Tibial nerve (tissue), 4 donors: ENCODE data around the gene SH3RF2. TPM values are rescaled to one million over a fixed set of nuclear protein-coding genes. Genes with fewer than 3 reads are reported as not detected.

ENCODE experiments used
- DNase-seq, 2 donors: peaks; one replicate each; pipeline ENCODE4 v3.0.0-alpha.2; 2019; ENCODE audit warnings: low spot score in 2 of 2
- H3K27ac ChIP-seq, 4 donors: fragments of 200-600 bp; sonication (generic) in 3 of 4; one replicate each; pipeline ENCODE4 v1.5.1; 2017 to 2019; ENCODE audit warnings: mild to moderate bottlenecking in 1 of 4
- H3K27me3 ChIP-seq, 2 donors: fragments of 200-600 bp; sonication (generic) in 1 of 2; one replicate each; pipeline versions ENCODE4 v1.5.1 to v1.6.0; 2017 to 2019
- H3K36me3 ChIP-seq, 3 donors: fragments of 200-600 bp; sonication (generic); one replicate each; pipeline ENCODE4 v1.5.1; 2018 to 2019
- H3K4me1 ChIP-seq, 4 donors: fragments of 200-600 bp; sonication (generic) in 3 of 4; one replicate each; pipeline ENCODE4 v1.5.1; 2017 to 2019
- H3K4me3 ChIP-seq, 4 donors: fragments of 200-600 bp; sonication (generic) in 3 of 4; one replicate each; pipeline ENCODE4 v1.5.1; 2017 to 2019; ENCODE audit warnings: mild to moderate bottlenecking in 1 of 4, moderate library complexity in 1 of 4
- H3K9me3 ChIP-seq, 4 donors: fragments of 200-600 bp; sonication (generic) in 3 of 4; one replicate each; pipeline ENCODE4 v1.5.1; 2017 to 2019
- EP300 ChIP-seq, 2 donors: sonication (generic); formaldehyde crosslinking; IDR thresholded peaks; one replicate each; pipeline ENCODE4 v1.6.1; 2017; ENCODE audit warnings: antibody characterized with exemption in 2 of 2, mild to moderate bottlenecking in 1 of 2
- POLR2A ChIP-seq, 2 donors: fragments of 450-650 bp; IDR thresholded peaks; one replicate each; pipeline ENCODE4 v1.6.1; 2017; ENCODE audit warnings: antibody characterized with exemption in 2 of 2, mild to moderate bottlenecking in 2 of 2, moderate library complexity in 2 of 2
- WGBS, 2 donors: methylation state at CpG; one replicate each; pipeline ENCODE4 v1.1.5; 2018; 5-methylcytosine and 5-hydroxymethylcytosine counted together
- total RNA-seq, 4 donors: library from RNA; depleted of rRNA; stranded (reverse); fragments of >200 nt; gene quantifications; one replicate each; pipeline ENCODE4 v1.1.0, GENCODE V29; 2016
- TF ChIP-seq, protein P1 (sequence below), 5 experiments: fragments of 200-600 bp in 3 of 5; fragments of 450-650 bp in 2 of 5; sonication (generic) in 3 of 5; IDR thresholded peaks; one replicate each; pipeline ENCODE4 v1.5.1; 2016 to 2019; ENCODE audit warnings: antibody characterized with exemption in 5 of 5, mild to moderate bottlenecking in 3 of 5, moderate library complexity in 2 of 5

The SH3RF2 gene
- total RNA-seq, 4 donors from 2014 or later: 1.0 to 5.1 (median 2.0) TPM

DNA sequence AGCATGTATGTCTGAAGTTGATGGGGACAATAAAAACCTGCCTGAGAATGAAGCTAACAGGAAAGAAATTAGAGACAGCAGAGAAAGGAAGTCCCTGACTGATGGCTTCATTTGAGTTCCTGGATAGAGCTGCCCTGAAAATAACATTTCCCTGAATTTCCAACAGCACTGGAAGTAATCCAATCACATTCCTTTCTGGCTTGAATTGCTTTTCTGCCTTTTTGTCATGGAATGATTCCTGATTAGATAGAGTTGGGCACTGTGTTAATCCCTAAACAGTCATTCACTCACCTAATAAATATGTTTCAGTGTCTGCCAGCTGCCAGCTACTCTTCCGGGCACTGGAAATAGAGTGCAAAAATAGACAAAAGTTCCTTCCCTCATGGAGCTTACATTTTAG is 30.0 kb upstream of the SH3RF2 start:
- H3K4me1 ChIP-seq: no peaks in the 10 kb centered on the region
- no peak overlapping the region for H3K27ac ChIP-seq
- 63 to 91% methylated on average over 1 of the region's 1 CpG for whole genome bisulfite sequencing, 2 donors
- no peak overlapping the region for H3K4me3 ChIP-seq
- H3K27me3 ChIP-seq: no peaks in the 10 kb centered on the region
- no peaks in the 10 kb centered on the region for H3K36me3 ChIP-seq
- no peak for DNase-seq
- TF ChIP-seq, protein P1, sequence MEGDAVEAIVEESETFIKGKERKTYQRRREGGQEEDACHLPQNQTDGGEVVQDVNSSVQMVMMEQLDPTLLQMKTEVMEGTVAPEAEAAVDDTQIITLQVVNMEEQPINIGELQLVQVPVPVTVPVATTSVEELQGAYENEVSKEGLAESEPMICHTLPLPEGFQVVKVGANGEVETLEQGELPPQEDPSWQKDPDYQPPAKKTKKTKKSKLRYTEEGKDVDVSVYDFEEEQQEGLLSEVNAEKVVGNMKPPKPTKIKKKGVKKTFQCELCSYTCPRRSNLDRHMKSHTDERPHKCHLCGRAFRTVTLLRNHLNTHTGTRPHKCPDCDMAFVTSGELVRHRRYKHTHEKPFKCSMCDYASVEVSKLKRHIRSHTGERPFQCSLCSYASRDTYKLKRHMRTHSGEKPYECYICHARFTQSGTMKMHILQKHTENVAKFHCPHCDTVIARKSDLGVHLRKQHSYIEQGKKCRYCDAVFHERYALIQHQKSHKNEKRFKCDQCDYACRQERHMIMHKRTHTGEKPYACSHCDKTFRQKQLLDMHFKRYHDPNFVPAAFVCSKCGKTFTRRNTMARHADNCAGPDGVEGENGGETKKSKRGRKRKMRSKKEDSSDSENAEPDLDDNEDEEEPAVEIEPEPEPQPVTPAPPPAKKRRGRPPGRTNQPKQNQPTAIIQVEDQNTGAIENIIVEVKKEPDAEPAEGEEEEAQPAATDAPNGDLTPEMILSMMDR (IDR thresholded peaks at IDR 0.05): no peak
- TF ChIP-seq EP300 (IDR thresholded peaks at IDR 0.05): no peak
- TF ChIP-seq POLR2A (IDR thresholded peaks at IDR 0.05): no peak
- H3K9me3 ChIP-seq: no peaks in the 10 kb centered on the region

DNA sequence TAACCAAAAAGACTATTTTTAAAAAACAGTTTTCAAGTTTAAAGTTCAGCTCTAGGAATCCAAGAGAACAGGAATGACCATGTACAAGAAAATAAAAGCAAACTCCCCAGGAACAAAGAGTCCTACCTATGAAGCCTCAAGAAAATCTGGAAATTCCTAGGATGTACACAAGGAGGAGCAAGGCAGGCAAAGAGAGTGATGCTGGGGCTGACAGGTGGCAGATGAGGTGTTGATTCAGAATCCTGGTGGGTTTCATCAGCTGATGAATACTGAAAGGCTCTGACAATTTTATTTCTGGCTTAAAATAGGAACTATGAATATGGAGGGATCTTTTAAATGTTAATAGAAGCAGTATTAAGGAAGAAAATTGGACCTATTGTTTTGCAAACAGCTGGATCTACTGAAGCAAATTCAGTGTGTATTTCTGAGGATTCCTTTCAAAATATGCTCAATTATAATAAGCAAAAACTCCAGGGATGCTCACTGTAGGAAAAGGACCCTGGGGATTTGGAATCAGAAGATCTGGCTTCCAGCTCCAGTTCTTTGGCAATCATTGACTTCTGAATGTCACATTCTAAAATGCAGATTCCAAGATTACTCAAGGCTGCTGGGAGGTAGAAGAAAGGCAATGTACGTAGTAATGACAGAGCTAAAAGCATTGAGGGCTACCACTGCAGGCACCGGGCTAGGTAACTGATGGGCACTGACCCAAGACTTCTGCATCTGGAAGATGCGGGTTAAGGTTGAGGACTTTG is 28.0 kb upstream of the SH3RF2 start:
- Histone ChIP-seq H3K36me3 (no peaks in the 10 kb centered on the region), H3K4me3 (no peak overlapping the region), H3K4me1 (no peaks in the 10 kb centered on the region), H3K27me3 (no peaks in the 10 kb centered on the region), H3K9me3 (no peaks in the 10 kb centered on the region), H3K27ac (no peak overlapping the region)
- 81 to 91% methylated on average over 3 of the region's 3 CpGs for WGBS, 2 donors
- TF ChIP-seq POLR2A (IDR thresholded peaks at IDR 0.05) (no peak), EP300 (IDR thresholded peaks at IDR 0.05) (no peak)
- TF ChIP-seq, protein P1 (IDR thresholded peaks at IDR 0.05): no peak
- DNase-seq: no peak

DNA sequence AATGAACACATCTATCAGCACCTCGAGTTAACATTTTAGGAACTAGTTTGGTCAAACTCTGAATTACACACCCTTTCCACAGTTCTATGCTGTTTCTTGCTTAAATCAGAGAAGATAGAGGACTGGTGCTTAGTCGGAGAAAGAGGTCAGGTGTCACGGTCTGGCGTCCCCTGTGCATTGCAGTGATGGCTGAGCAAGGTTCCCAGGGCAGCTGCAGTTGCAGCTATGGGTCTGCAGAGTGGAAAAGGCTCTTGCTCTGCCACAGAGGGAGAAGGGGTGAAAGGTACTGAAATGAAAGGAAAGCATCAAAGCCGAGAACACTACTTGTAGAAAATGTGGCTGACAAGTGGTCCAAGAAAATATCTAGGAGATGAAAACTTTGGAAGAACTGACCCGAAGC is 25.2 kb upstream of the SH3RF2 start:
- H3K27ac ChIP-seq: no peak overlapping the region
- no peak overlapping the region for H3K4me3 ChIP-seq
- H3K36me3 ChIP-seq: no peaks in the 10 kb centered on the region
- WGBS, 2 donors: 68 to 71% methylated on average over 6 of the region's 6 CpGs
- no peak for DNase-seq
- H3K4me1 ChIP-seq: no peaks in the 10 kb centered on the region
- no peaks in the 10 kb centered on the region for H3K27me3 ChIP-seq
- TF ChIP-seq, protein P1 (IDR thresholded peaks at IDR 0.05): no peak
- TF ChIP-seq POLR2A (IDR thresholded peaks at IDR 0.05) (no peak), EP300 (IDR thresholded peaks at IDR 0.05) (no peak)
- no peaks in the 10 kb centered on the region for H3K9me3 ChIP-seq

DNA sequence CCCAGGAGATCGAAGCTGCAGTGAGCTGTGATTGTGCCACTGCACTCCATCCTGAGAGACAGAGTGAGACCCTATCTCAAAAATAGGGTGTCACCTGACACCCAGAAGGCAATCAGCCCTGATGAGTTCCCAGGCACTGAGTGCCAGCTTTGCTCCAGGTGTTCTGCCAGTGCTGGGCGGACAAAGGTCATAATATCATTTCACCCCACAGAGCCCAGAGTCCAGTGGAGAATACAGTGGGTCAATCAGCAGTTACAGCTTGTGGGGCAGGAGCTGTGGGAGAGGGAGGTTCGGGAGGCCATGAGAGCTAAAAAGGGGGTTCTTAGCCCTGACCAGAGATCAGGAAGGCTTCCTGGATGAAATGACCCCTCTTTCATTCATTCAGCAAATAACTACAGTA is 24.4 kb upstream of the SH3RF2 start:
- Histone ChIP-seq H3K27me3 (no peaks in the 10 kb centered on the region), H3K36me3 (no peaks in the 10 kb centered on the region), H3K9me3 (no peaks in the 10 kb centered on the region), H3K4me1 (no peaks in the 10 kb centered on the region), H3K27ac (no peak overlapping the region), H3K4me3 (no peak overlapping the region)
- TF ChIP-seq POLR2A (IDR thresholded peaks at IDR 0.05) (no peak), EP300 (IDR thresholded peaks at IDR 0.05) (no peak)
- TF ChIP-seq, protein P1 (IDR thresholded peaks at IDR 0.05): no peak
- WGBS, 2 donors: 82 to 88% methylated on average over 3 of the region's 3 CpGs
- DNase-seq: no peak

DNA sequence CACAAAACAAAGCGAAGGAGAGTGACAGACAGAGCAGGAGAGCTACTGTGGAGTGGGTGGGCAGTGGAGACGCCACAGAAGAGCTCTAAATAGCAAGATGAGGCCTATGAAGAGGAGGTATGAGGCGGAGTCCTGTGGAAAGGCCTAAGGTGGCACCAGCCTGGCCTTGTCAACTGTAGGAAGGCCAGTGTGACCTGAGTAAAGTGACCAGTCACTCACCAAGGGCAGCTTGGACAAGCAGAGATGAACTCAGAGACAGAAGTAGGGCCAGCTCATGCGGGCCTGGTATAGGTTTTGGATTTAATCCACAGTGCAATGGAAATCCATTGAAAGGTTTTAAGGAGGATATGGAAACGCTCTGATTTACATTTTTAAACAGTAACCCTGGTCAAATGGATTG is 23.8 kb upstream of the SH3RF2 start:
- Histone ChIP-seq H3K4me3 (no peak overlapping the region), H3K27ac (no peak overlapping the region), H3K4me1 (no peaks in the 10 kb centered on the region), H3K9me3 (no peaks in the 10 kb centered on the region), H3K36me3 (no peaks in the 10 kb centered on the region), H3K27me3 (no peaks in the 10 kb centered on the region)
- WGBS, 2 donors: 82 to 90% methylated on average over 5 of the region's 5 CpGs
- no peak for TF ChIP-seq EP300 (IDR thresholded peaks at IDR 0.05)
- DNase-seq: no peak
